ENCODE data around the gene SNRNP70. TPM values are rescaled to one million over a fixed set of nuclear protein-coding genes. Genes with fewer than 3 reads are reported as not detected.
A peak's percentile ranks its signal among the peaks of the same experiment; 100 is the strongest.

SNRNP70 gene
- total and polyA plus RNA-seq, 8 donors = 87.9 to 883 (median 161) TPM

- H3K27me3 ChIP-seq = no peaks in the 10 kb centered on the region
- no peak overlapping the region for H3K27ac ChIP-seq
- intact Hi-C loops (cut with DNase I) = no loop called here
- TF ChIP-seq CTCF (IDR thresholded peaks at IDR 0.05) = no peak
- H3K36me3 ChIP-seq = no peaks in the 10 kb centered on the region
- H3K4me1 ChIP-seq = peaks cover 0 to 3% (median 0%) of the 10 kb centered on the region in 3 donors
- H3K4me3 ChIP-seq = no peak overlapping the region
- FAIRE-seq (no peak), DNase-seq (peak in 2 of 6 donors; percentile 59 to 74), ATAC-seq (no peak)
- WGBS, 2 donors = 54 to 67% methylated on average over 16 of the region's 16 CpGs
- no peaks in the 10 kb centered on the region for H3K9me3 ChIP-seq
Measured at GRCh38 chr19:49129238-49129583, 44.0 kb downstream of the SNRNP70 start.

GRCh38 chr19:49130325-49130724 lies 45.1 kb downstream of the SNRNP70 start:
- peaks cover 0 to 3% (median 0%) of the 10 kb centered on the region in 3 donors for H3K4me1 ChIP-seq
- ATAC-seq (no peak), FAIRE-seq (no peak), DNase-seq (no peak)
- H3K27ac ChIP-seq = no peak overlapping the region
- no peaks in the 10 kb centered on the region for H3K27me3 ChIP-seq
- no peak for TF ChIP-seq CTCF (IDR thresholded peaks at IDR 0.05)
- no peaks in the 10 kb centered on the region for H3K9me3 ChIP-seq
- intact Hi-C loops (cut with DNase I) = no loop called here
- no peaks in the 10 kb centered on the region for H3K36me3 ChIP-seq
- no peak overlapping the region for H3K4me3 ChIP-seq
- 95 to 96% methylated on average over 24 of the region's 24 CpGs for WGBS, 2 donors

- WGBS, 2 donors = 38 to 52% methylated on average over 48 to 49 of the region's 49 CpGs
- H3K27me3 ChIP-seq = no peaks in the 10 kb centered on the region
- intact Hi-C loops (cut with DNase I) = no loop called here
- H3K9me3 ChIP-seq = no peaks in the 10 kb centered on the region
- ATAC-seq (peak in 3 of 4 donors; percentile 10 to 54 (median 15)), DNase-seq (peak in 1 of 6 donors; percentile 71), FAIRE-seq (no peak)
- no peak for TF ChIP-seq CTCF (IDR thresholded peaks at IDR 0.05)
- H3K4me3 ChIP-seq = peak overlapping the region in 2 of 4 donors; percentile 9 to 25
- H3K27ac ChIP-seq = no peak overlapping the region
- no peaks in the 10 kb centered on the region for H3K36me3 ChIP-seq
- H3K4me1 ChIP-seq = no peaks in the 10 kb centered on the region
Measured at GRCh38 chr19:49132974-49133609, 47.8 kb downstream of the SNRNP70 start.

GRCh38 chr19:49133621-49134454 lies 48.6 kb downstream of the SNRNP70 start:
- H3K9me3 ChIP-seq = no peaks in the 10 kb centered on the region
- DNase-seq (peak; percentile 58 to 88 (median 85)), FAIRE-seq (no peak), ATAC-seq (peak; percentile 68 to 95 (median 78))
- H3K4me1 ChIP-seq = no peaks in the 10 kb centered on the region
- no peaks in the 10 kb centered on the region for H3K27me3 ChIP-seq
- WGBS, 2 donors = 54 to 65% methylated on average over 40 to 42 of the region's 42 CpGs
- intact Hi-C loops (cut with DNase I) = no loop called here
- H3K27ac ChIP-seq = no peak overlapping the region
- no peak for TF ChIP-seq CTCF (IDR thresholded peaks at IDR 0.05)
- no peaks in the 10 kb centered on the region for H3K36me3 ChIP-seq
- peak overlapping the region in 2 of 4 donors; percentile 9 to 25 for H3K4me3 ChIP-seq

- no peak for TF ChIP-seq CTCF (IDR thresholded peaks at IDR 0.05)
- no peaks in the 10 kb centered on the region for H3K4me1 ChIP-seq
- H3K27me3 ChIP-seq = no peaks in the 10 kb centered on the region
- FAIRE-seq = no peak
- H3K9me3 ChIP-seq = no peaks in the 10 kb centered on the region
- no peak overlapping the region for H3K4me3 ChIP-seq
- ATAC-seq = no peak
- H3K27ac ChIP-seq = no peak overlapping the region
- intact Hi-C loops (cut with DNase I) = no loop called here
- 81 to 83% methylated on average over 5 of the region's 5 CpGs for WGBS, 2 donors
- H3K36me3 ChIP-seq = no peaks in the 10 kb centered on the region
- no peak for DNase-seq
Measured at GRCh38 chr19:49135686-49136085, 50.4 kb downstream of the SNRNP70 start.
